Activated gamma-delta T cell treated with Interleukin-2 at 50 U/mL for 16 hours (primary cell): Measurements from ENCODE around the gene SMIM5.

Experiments used
- DNase-seq: peaks from one replicate; pipeline ENCODE4 v3.0.0-alpha.2; 2020

The SMIM5 gene

GRCh38 chr17:75642182-75642783, 9.0 kb downstream of the SMIM5 start:
- no peak for DNase-seq

- no peak for DNase-seq
Observed at GRCh38 chr17:75642784-75643642, 9.8 kb downstream of the SMIM5 start.

- DNase-seq: no peak
Observed at GRCh38 chr17:75643643-75644017, 10.4 kb downstream of the SMIM5 start.

GRCh38 chr17:75645501-75645888, 12.3 kb downstream of the SMIM5 start:
- DNase-seq: no peak

GRCh38 chr17:75645889-75646637, 12.8 kb downstream of the SMIM5 start:
- no peak for DNase-seq

GRCh38 chr17:75646638-75646992, 13.4 kb downstream of the SMIM5 start:
- DNase-seq: no peak

GRCh38 chr17:75647061-75647460, 13.8 kb downstream of the SMIM5 start:
- DNase-seq: no peak

- no peak for DNase-seq
Observed at GRCh38 chr17:75647921-75648320, 14.7 kb downstream of the SMIM5 start.

GRCh38 chr17:75649687-75650086, 16.5 kb downstream of the SMIM5 start:
- DNase-seq: no peak

- no peak for DNase-seq
Observed at GRCh38 chr17:75650874-75651273, 17.6 kb downstream of the SMIM5 start.

GRCh38 chr17:75652341-75652740, 19.1 kb downstream of the SMIM5 start:
- DNase-seq: no peak

- DNase-seq: peak; percentile 23
Observed at GRCh38 chr17:75652934-75653549, 19.8 kb downstream of the SMIM5 start.

GRCh38 chr17:75654176-75654575, 20.9 kb downstream of the SMIM5 start:
- no peak for DNase-seq

- no peak for DNase-seq
Observed at GRCh38 chr17:75658237-75658636, 25.0 kb downstream of the SMIM5 start.

GRCh38 chr17:75661531-75661930, 28.3 kb downstream of the SMIM5 start:
- DNase-seq: no peak

- no peak for DNase-seq
Observed at GRCh38 chr17:75662511-75662910, 29.3 kb downstream of the SMIM5 start.

GRCh38 chr17:75664099-75664549, 30.9 kb downstream of the SMIM5 start:
- DNase-seq: no peak

GRCh38 chr17:75665981-75666380, 32.7 kb downstream of the SMIM5 start:
- DNase-seq: no peak

GRCh38 chr17:75666959-75667790, 33.9 kb downstream of the SMIM5 start, which contains the start of the genes RECQL5 and SAP30BP:
TSS of gene RECQL5 (minus strand) at chr17:75667154. CDS start at chr17:75666557, 597 bp downstream.
TSS of gene SAP30BP (plus strand) at chr17:75667338. CDS start at chr17:75667373, 35 bp downstream.
- peak; percentile 99 for DNase-seq

GRCh38 chr17:75667825-75668224, 34.6 kb downstream of the SMIM5 start:
- DNase-seq: no peak

GRCh38 chr17:75668489-75668888, 35.3 kb downstream of the SMIM5 start:
- DNase-seq: no peak

GRCh38 chr17:75670868-75671267, 37.6 kb downstream of the SMIM5 start:
- DNase-seq: no peak
